Bronchial epithelial cell (primary cell): ENCODE results near the gene EEF1A1. TPM values are rescaled to one million over a fixed set of nuclear protein-coding genes. Genes with fewer than 3 reads are reported as not detected.

Source experiments
- DNase-seq: peaks from one replicate; pipeline ENCODE4 v3.0.0-alpha.2; 2010; ENCODE audit warnings: low read depth
- FAIRE-seq: peaks from 2 replicates; lab custom pipeline; 2011; peaks lifted over from hg19 to GRCh38; lab: Jason Lieb, UNC
- H3K27me3 ChIP-seq: 2 replicates; pipeline ENCODE4 v1.5.1; 2011; ENCODE audit warnings: low read length; ENCODE audit not compliant: control insufficient read depth, insufficient read depth
- H3K36me3 ChIP-seq: 2 replicates; pipeline ENCODE4 v1.5.1; 2011; ENCODE audit warnings: low read length; ENCODE audit not compliant: control insufficient read depth, insufficient read depth
- H3K4me3 ChIP-seq: 2 replicates; pipeline ENCODE4 v1.5.1; 2011; ENCODE audit warnings: mild to moderate bottlenecking, low read depth, low read length, control low read depth
- total RNA-seq: library from RNA; depleted of rRNA; stranded (reverse); fragments of >200 nt; gene quantifications from 2 replicates; pipeline ENCODE4 v1.2.1, GENCODE V29; 2014
- TF ChIP-seq, protein P1 (sequence below): IDR thresholded peaks from 2 replicates; pipeline ENCODE4 v1.5.1; 2011; ENCODE audit warnings: mild to moderate bottlenecking, moderate library complexity, low read length, control low read depth, inconsistent platforms; ENCODE audit not compliant: insufficient read depth, severe bottlenecking

The EEF1A1 gene
- total RNA-seq, 1 donor from 2014 or later: 62,692 TPM

GRCh38 chr6:73503027-73503772, 17.6 kb downstream of the EEF1A1 start:
- no peaks in the 10 kb centered on the region for H3K27me3 ChIP-seq
- TF ChIP-seq, protein P1, sequence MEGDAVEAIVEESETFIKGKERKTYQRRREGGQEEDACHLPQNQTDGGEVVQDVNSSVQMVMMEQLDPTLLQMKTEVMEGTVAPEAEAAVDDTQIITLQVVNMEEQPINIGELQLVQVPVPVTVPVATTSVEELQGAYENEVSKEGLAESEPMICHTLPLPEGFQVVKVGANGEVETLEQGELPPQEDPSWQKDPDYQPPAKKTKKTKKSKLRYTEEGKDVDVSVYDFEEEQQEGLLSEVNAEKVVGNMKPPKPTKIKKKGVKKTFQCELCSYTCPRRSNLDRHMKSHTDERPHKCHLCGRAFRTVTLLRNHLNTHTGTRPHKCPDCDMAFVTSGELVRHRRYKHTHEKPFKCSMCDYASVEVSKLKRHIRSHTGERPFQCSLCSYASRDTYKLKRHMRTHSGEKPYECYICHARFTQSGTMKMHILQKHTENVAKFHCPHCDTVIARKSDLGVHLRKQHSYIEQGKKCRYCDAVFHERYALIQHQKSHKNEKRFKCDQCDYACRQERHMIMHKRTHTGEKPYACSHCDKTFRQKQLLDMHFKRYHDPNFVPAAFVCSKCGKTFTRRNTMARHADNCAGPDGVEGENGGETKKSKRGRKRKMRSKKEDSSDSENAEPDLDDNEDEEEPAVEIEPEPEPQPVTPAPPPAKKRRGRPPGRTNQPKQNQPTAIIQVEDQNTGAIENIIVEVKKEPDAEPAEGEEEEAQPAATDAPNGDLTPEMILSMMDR: no peak
- H3K4me3 ChIP-seq: no peak overlapping the region
- no peak for DNase-seq
- FAIRE-seq: no peak
- peaks cover 5% of the 10 kb centered on the region for H3K36me3 ChIP-seq

DNA sequence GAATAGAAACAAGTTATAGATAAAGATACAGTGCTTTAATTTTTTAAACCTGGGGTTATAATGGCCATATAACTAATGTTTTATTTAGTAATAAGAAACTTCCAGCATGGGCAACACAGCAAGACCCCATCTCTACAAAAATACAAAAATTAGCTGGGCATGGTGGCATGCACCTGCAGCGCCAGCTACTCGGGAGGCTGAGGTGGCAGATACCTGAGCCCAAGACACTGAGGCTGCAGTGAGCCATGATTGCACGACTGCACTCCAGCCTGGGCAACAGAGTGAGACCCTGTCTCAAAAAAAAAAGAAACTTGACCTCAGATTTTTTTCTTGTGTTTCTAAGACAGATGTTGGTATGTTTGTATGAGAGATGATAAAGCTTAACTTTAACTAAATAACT, 22.9 kb downstream of the EEF1A1 start:
- H3K4me3 ChIP-seq: no peak overlapping the region
- DNase-seq: no peak
- H3K27me3 ChIP-seq: no peaks in the 10 kb centered on the region
- TF ChIP-seq, protein P1: no peak
- peaks cover 10% of the 10 kb centered on the region for H3K36me3 ChIP-seq
- FAIRE-seq: no peak

- Histone ChIP-seq H3K4me3 (no peak overlapping the region), H3K36me3 (peaks cover 18% of the 10 kb centered on the region), H3K27me3 (no peaks in the 10 kb centered on the region)
- DNase-seq (peak; percentile 9), FAIRE-seq (no peak)
- TF ChIP-seq, protein P1: no peak
Observed at GRCh38 chr6:73491377-73491776, 29.5 kb downstream of the EEF1A1 start.

- DNase-seq (no peak), FAIRE-seq (no peak)
- no peaks in the 10 kb centered on the region for H3K27me3 ChIP-seq
- H3K36me3 ChIP-seq: peaks cover 12% of the 10 kb centered on the region
- TF ChIP-seq, protein P1: no peak
- H3K4me3 ChIP-seq: no peak overlapping the region
Observed at GRCh38 chr6:73487473-73487872, 33.4 kb downstream of the EEF1A1 start.

DNA sequence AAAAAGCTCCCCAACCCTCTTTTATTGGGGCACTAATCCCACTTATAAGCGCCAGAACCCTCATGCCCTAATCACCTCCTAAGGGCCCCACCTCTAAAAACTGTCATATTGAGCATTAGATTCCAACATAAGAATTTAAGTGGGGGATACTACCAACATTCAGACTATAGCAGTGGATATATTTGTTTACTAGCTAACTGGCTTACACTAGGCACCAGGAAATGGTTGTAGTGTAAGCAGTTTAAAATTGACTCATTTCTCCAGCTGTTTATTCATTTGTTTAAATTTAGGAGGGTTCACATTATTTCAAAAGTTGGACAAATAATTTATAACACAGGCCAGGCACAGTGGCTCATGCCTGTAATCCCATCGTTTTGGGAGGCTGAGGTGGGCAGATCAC, 36.4 kb downstream of the EEF1A1 start:
- FAIRE-seq (no peak), DNase-seq (no peak)
- TF ChIP-seq, protein P1: no peak
- Histone ChIP-seq H3K27me3 (no peaks in the 10 kb centered on the region), H3K36me3 (peaks cover 16% of the 10 kb centered on the region), H3K4me3 (no peak overlapping the region)

DNA sequence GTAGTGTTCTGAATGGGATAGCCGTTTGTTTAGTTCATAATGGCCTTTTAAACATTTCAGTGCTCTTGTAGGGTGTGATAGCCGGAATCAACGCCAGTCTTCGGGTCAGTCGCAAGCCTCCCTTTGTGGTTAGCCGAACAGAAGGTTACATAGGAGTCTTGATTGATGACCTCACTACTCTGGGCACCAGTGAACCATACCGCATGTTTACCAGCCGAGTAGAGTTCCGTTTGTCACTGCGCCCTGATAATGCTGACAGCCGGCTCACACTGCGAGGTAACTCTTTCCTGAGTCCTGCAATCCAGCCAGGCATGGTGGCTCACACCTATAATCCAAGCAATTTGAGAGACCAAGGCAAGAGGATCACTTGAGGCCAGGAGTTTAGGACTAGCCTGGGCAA, 38.9 kb downstream of the EEF1A1 start:
- no peak for FAIRE-seq
- no peak for DNase-seq
- H3K36me3 ChIP-seq: peaks cover 13% of the 10 kb centered on the region
- H3K4me3 ChIP-seq: no peak overlapping the region
- TF ChIP-seq, protein P1: no peak
- H3K27me3 ChIP-seq: no peaks in the 10 kb centered on the region
